Measurements from ENCODE around the gene TMEM121.

DNA sequence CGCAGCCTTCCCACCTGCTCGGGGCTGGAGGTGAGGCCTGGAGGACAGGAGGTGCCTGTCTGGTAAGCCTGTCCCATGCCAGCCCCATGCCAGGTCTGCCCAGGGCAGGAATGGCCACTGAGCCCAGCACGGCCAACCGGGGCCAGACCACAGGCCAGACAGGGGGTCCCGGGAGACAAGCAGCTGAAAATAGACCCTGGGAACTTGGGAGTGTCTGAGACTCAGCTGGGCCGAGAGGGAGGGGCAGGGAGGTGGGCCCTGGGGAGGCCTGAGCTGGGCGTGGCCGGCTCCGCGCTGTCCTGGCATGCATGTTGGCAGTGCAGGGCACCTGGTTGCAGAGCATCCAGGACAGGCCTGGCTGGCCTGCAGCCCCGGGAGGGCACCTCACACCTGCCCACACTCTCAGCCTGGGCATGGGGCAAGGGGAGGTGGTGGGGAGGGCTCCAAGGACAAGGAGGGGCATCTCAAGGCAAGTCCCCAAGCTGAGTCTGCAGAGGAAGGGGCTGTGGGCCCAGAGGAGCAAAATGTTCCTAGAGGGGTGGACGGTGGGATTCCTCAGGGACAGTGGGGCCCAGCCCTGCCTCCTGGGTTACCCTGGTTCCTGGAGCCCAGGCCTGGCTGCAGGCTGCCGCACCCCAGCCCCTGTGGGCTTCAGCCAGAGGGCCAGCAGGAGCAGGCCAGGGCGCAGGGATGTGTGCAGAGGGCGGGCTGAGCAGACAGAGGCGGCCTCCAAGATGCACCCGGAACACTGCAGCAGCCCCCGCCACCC lies 42.9 kb upstream of the TMEM121 start:
- TF ChIP-seq, protein P1, sequence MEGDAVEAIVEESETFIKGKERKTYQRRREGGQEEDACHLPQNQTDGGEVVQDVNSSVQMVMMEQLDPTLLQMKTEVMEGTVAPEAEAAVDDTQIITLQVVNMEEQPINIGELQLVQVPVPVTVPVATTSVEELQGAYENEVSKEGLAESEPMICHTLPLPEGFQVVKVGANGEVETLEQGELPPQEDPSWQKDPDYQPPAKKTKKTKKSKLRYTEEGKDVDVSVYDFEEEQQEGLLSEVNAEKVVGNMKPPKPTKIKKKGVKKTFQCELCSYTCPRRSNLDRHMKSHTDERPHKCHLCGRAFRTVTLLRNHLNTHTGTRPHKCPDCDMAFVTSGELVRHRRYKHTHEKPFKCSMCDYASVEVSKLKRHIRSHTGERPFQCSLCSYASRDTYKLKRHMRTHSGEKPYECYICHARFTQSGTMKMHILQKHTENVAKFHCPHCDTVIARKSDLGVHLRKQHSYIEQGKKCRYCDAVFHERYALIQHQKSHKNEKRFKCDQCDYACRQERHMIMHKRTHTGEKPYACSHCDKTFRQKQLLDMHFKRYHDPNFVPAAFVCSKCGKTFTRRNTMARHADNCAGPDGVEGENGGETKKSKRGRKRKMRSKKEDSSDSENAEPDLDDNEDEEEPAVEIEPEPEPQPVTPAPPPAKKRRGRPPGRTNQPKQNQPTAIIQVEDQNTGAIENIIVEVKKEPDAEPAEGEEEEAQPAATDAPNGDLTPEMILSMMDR (conservative IDR thresholded peaks at IDR 0.05; ENCODE audit: low read depth, low read length) = no peak
- TF ChIP-seq EZH2phosphoT487 (IDR thresholded peaks at IDR 0.05; ENCODE audit: borderline replicate concordance, low read length) (no peak), EZH2 (IDR thresholded peaks at IDR 0.05; ENCODE audit: low read length, unreplicated experiment) (no peak)

All from PC-3 (cell line).